H54 (cell line): ENCODE data around the gene SEMA3C.

ENCODE experiments used
- DNase-seq: peaks from one replicate; pipeline ENCODE4 v3.0.0; 2011; ENCODE audit warnings: low spot score, mixed read lengths; ENCODE audit not compliant: insufficient read length
- FAIRE-seq: peaks from 3 replicates; lab custom pipeline; 2011; peaks lifted over from hg19 to GRCh38; lab: Jason Lieb, UNC
- POLR2A ChIP-seq: IDR thresholded peaks from 2 replicates; pipeline ENCODE4 v1.6.1; 2011; ENCODE audit warnings: low read depth, mild to moderate bottlenecking, low read length

Gene SEMA3C

GRCh38 chr7:80890426-80891258 is 28.2 kb downstream of the SEMA3C start:
- DNase-seq: no peak
- no peak for TF ChIP-seq POLR2A
- FAIRE-seq: peak; percentile 67

- no peak for DNase-seq
- no peak for TF ChIP-seq POLR2A
- FAIRE-seq: no peak
These were observed 29.3 kb downstream of the SEMA3C start for GRCh38 chr7:80889525-80889924.

DNA sequence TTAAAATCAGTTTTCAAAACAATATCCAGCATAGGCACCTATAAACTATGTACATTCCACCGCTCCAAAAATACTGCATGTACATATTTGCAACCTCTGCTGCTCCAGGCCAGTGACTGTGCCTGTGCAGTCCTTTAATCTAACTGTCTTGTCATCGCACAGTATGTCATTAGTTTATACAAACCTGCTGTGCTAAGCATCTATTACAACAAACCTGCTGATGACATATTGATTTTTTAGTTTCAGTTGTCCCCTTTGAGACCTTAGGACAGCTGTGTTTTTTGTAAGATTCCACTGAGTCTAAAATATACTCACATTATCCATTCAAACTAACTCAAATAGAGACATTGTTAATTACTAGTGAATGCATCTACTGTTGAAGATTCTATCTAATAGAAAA is 33.1 kb downstream of the SEMA3C start:
- peak; percentile 85 for FAIRE-seq
- no peak for DNase-seq
- no peak for TF ChIP-seq POLR2A

DNA sequence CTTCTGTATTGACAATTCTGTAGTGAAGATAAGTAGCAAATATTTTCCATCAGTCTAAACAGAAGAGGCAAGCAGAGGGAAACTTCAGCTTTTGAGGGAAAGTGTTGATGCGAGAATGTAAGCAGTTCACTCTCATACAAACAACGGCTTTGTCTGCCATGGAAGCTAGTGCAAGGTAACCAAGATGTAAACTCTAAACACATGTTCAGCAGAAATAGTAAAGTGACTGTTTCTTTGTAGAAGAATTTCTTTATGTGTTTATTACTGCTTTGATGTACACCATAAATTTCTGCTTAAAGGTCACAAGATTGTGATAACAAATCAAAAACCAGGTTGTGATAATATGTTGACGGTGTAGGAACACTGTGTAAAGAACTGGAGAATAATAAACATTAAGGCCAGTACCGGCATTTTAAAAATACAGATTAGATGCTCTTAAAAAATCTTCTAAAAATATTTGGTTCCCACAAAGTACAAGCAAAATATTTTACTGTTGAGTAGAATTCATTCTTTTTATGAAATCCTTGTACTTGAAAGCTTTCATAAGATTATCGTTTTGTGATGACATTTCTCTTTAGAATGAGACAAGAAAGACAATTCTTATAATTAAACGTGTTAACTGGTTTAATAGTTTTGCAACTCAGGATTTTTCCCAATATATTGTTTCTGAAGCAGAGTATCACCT is 34.2 kb downstream of the SEMA3C start:
- TF ChIP-seq POLR2A: no peak
- peak; percentile 70 for FAIRE-seq
- DNase-seq: no peak

DNA sequence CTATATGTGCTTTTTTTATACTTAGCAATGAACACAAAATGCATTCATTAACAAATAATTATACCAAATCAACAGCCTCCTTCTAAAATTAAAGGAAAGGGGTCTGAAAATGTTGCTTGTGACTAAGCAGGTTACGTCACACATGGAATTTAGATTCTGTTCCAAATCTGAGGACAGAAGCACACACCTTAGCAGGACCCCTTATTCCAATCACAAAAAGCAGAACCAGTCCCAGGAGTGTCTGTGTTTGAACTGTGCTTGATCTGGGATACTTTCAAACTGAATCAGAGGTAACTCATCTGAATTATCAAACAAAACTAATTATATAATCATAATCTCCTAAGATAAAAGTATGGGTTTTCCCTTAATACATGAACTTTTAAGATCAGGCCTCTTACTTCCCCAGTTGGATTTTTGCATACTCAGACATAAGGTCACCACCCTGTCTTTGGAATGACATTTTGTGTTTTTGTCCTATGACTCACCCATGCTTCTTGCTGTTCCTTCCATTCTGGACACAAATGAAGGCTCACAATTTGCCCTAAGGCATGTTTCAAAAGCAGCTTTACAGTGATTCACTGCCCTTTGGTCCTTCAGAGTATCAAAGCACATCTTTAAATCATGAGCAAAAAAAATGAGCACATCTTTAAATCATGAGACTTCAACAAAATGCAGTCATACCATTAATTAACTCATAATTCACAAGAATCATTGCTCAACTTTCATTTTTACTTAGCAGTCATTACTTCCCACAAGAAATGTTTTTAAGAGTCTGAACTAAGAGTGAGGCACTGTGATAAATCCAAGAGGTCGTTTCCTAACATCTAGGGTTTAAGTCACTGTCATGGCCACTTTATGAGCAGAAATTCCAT is 35.5 kb downstream of the SEMA3C start:
- peak; percentile 12 for DNase-seq
- peak; percentile 99 for FAIRE-seq
- no peak for TF ChIP-seq POLR2A

GRCh38 chr7:80882213-80882801 is 36.5 kb downstream of the SEMA3C start:
- no peak for DNase-seq
- TF ChIP-seq POLR2A: no peak
- FAIRE-seq: no peak

DNA sequence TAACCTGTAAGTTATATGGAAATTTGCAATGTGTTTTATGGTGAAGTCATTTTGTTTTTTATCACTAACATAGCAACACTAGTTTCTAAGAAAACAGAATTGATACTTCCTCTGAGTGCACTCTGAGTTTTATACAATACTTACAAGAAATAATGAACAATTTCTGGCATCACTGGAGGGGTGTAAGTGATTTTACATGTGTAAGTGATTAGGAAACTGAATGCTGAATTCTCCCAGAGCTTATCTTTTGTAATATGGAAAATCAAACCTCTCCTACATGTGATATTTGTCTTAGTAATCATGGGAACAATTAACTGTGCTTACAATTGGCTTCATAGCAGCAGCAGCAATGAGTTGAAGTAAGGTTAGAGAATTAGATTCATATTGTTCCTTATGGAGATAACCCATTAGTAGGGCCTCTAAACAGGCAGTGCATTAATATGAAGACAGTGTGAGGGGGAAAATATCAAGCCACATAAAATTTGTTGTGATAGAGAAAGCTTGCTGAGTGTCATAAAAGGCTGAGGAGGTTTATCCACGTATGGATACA is 37.4 kb downstream of the SEMA3C start:
- TF ChIP-seq POLR2A: no peak
- FAIRE-seq (no peak), DNase-seq (no peak)

DNA sequence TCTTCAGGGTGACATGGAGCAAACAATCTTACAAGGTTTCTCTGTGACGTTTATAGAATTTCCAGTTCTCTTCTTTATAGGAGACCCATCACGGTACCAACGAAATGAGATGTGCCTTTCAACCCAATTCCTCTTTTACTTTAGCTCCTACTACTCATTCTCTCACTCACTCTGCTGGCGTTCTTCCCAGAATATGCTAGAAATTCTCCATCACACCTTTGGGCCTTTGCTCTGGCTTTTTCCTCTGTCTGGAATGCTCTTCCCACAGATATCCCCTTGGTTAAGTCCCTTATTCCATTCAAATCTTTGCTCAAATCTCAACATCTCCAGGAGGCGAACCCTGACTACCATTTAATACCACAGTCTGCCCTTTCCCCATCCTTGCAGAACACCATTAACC is 39.0 kb downstream of the SEMA3C start:
- FAIRE-seq: no peak
- no peak for DNase-seq
- no peak for TF ChIP-seq POLR2A

- DNase-seq: no peak
- no peak for TF ChIP-seq POLR2A
- FAIRE-seq: peak; percentile 76
These were observed 41.9 kb downstream of the SEMA3C start for GRCh38 chr7:80876894-80877414.

DNA sequence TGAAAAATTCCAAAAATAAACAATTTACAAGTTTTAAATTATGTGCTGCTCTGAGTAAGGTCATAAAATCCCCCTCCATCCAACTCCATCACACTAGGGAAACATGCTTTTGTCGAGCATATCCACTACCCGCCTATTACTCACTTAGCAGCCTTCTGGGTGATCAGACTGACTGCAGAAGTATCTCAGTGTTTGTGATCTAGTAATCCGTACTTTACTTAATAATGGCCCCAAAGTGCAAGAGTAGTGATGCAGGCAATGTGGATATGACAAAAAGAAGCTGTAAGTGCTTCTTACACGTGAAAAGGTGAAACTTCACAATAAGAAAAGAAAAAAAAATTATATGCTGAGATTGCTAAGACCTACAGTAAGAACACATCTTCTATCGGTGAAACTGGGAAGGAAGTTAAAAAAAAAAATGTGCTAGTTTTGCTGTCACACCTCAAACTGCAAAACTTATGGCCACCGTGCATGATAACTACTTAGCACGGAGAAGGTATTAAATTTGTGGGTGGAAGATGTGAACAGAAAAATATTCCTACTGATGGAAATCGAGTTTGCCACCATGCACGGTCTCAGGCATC is 43.2 kb downstream of the SEMA3C start:
- no peak for TF ChIP-seq POLR2A
- DNase-seq (no peak), FAIRE-seq (no peak)

DNA sequence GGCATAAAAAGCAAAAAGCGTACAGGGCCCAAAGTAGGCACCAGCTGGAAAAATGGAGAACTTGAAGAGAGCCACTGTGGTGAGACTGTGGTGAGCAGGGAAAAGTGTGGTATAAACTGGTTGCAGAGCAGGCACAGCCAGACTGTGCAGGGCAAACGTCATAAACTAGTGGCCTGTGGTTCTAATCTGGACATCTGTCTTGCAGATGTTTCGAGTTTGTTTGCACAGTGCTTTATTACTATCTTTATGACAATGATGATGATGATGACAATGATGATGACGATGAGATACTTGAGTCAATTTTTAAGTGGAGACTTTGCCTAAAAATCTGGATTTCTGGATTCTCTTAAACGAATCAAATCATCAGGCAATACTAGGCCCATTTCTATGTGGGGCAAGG is 45.7 kb downstream of the SEMA3C start:
- DNase-seq: no peak
- TF ChIP-seq POLR2A: no peak
- no peak for FAIRE-seq

DNA sequence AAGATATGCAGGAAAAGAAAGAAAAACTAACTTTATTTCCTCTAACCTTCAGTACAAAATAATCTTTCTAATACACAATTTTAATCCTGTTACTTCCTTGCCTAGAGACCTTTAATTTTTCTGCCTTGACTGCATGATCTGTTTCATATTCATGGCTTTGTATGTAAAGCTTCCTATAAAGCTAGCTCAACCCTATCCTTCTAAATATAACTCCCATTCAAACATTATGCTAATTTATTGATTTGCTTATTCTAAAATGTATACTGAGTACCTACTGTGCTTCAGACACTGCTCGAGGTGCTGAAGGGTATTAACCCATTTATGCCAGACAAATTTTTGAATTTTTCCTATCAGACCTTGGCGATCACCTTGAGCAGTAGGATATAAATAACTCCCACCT is 47.6 kb downstream of the SEMA3C start:
- no peak for TF ChIP-seq POLR2A
- no peak for FAIRE-seq
- no peak for DNase-seq

DNA sequence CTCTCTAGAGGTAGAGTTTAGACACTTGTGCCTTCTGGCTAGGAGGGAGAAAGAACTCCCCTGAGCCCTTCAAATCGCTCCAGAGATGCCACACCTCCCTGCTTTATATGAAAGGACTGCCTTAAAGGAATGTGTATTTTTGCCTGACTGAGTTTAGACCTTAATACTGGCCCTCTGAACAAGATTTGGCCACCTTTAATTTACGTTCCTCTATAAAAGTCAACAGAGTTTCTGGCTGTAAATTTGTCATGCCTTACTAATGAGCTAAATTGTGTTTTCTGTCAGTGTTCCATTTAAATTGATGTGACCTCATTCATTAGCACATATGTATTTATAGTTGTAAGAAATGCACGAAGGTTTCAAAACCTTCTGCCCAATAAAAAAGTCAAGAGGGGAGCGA is 48.0 kb downstream of the SEMA3C start:
- DNase-seq: no peak

More for the DNA sequence above, 48.0 kb downstream of the SEMA3C start:
- TF ChIP-seq POLR2A: no peak
- FAIRE-seq: no peak
